Loucy (cell line): ENCODE results near the gene ZC3H14.

Experiments
- CTCF ChIP-seq: fragments of 200-600 bp; sonication (generic); conservative IDR thresholded peaks from 2 replicates; pipeline ENCODE4 v1.5.1; 2014; ENCODE audit warnings: mild to moderate bottlenecking, antibody characterized with exemption, low read length
- EZH2phosphoT487 ChIP-seq: fragments of 200-600 bp; IDR thresholded peaks from 2 replicates; pipeline ENCODE4 v1.6.1; 2018; ENCODE audit warnings: antibody characterized with exemption, mild to moderate bottlenecking, moderate library complexity, borderline replicate concordance

- TF ChIP-seq CTCF, result no peak
- no peak for TF ChIP-seq EZH2phosphoT487
Observed at GRCh38 chr14:88576222-88576621, 13.4 kb downstream of the ZC3H14 start.
